PC-3 (cell line): ENCODE data around the gene ATP6V1G2. TPM values are rescaled to one million over a fixed set of nuclear protein-coding genes. Genes with fewer than 3 reads are reported as not detected.

ENCODE experiments used
- ATAC-seq: fragments of 200-7000 bp; cut with Tn5 transposase; 2 replicates; pipeline ENCODE4 v1.9.1; 2020; ENCODE audit warnings: mild to moderate bottlenecking, moderate library complexity
- BruUV-seq: library from RNA; stranded (reverse); fragments of 400-500 nt; replicated peaks from 2 replicates; lab custom pipeline; 2021; lab: Mats Ljungman, UMichigan
- CTCF ChIA-PET: fragments of 300-600 bp; sonication (Branson Sonifier 250); formaldehyde crosslinking; loops from one replicate; lab custom pipeline; 2022; ENCODE audit warnings: antibody characterized with exemption; lab: Charles Lee
- POLR2A ChIA-PET: fragments of 300-600 bp; sonication (Branson Sonifier 250); formaldehyde crosslinking; loops from one replicate; lab custom pipeline; 2022; ENCODE audit warnings: antibody characterized with exemption; ENCODE audit not compliant: unreplicated experiment; lab: Charles Lee
- DNase-seq: peaks from one replicate; pipeline ENCODE4 v3.0.0-alpha.2; 2015
- H2AFZ ChIP-seq: fragments of 300-600 bp; sonication (generic); 2 replicates; pipeline ENCODE4 v1.6.0; 2016; ENCODE audit warnings: antibody characterized with exemption, low read length
- H3F3A ChIP-seq: fragments of 300-600 bp; sonication (generic); one replicate; pipeline ENCODE4 v1.6.0; 2017; ENCODE audit warnings: antibody characterized with exemption, low read length, control low read depth, mild to moderate bottlenecking; ENCODE audit not compliant: unreplicated experiment
- H3K27ac ChIP-seq: fragments of 300-600 bp; sonication (generic); 2 replicates; pipeline ENCODE4 v1.5.1; 2016; ENCODE audit warnings: mild to moderate bottlenecking, low read length
- H3K27me3 ChIP-seq: fragments of 300-600 bp; sonication (generic); 2 replicates; pipeline ENCODE4 v1.6.1; 2016; ENCODE audit warnings: low read length, mixed read lengths
- H3K36me3 ChIP-seq: fragments of 300-600 bp; sonication (generic); 2 replicates; pipeline ENCODE4 v1.6.1; 2016; ENCODE audit warnings: low read depth, mixed run types, low read length, mixed read lengths
- H3K4me1 ChIP-seq: fragments of 300-600 bp; sonication (generic); 2 replicates; pipeline ENCODE4 v1.5.1; 2016; ENCODE audit warnings: low read length; ENCODE audit not compliant: insufficient read depth
- H3K4me2 ChIP-seq: fragments of 300-600 bp; sonication (generic); 2 replicates; pipeline ENCODE4 v1.6.0; 2016; ENCODE audit warnings: low read length
- H3K4me3 ChIP-seq: fragments of 300-600 bp; sonication (generic); 2 replicates; pipeline ENCODE4 v1.5.1; 2016; ENCODE audit warnings: mild to moderate bottlenecking, low read length, mixed read lengths
- H3K79me2 ChIP-seq: fragments of 300-600 bp; sonication (generic); 2 replicates; pipeline ENCODE4 v1.6.1; 2017; ENCODE audit warnings: low read length, mixed read lengths
- H3K9ac ChIP-seq: fragments of 300-600 bp; sonication (generic); 2 replicates; pipeline ENCODE4 v1.6.0; 2016; ENCODE audit warnings: mild to moderate bottlenecking, low read length
- H3K9me2 ChIP-seq: fragments of 300-600 bp; sonication (generic); replicated peaks from 2 replicates; pipeline ENCODE4 v1.6.1; 2016; ENCODE audit warnings: mixed run types, low read length, mixed read lengths
- H3K9me3 ChIP-seq: fragments of 300-600 bp; sonication (generic); 2 replicates; pipeline ENCODE4 v1.6.1; 2016; ENCODE audit warnings: low read length, mixed read lengths
- H4K20me1 ChIP-seq: fragments of 300-600 bp; sonication (generic); 2 replicates; pipeline ENCODE4 v1.6.1; 2016; ENCODE audit warnings: low read length, mixed read lengths
- EZH2 ChIP-seq: fragments of 300-600 bp; sonication (generic); IDR thresholded peaks from one replicate; pipeline ENCODE4 v1.6.1; 2017; ENCODE audit warnings: antibody characterized with exemption, mild to moderate bottlenecking, low read length; ENCODE audit not compliant: unreplicated experiment
- EZH2phosphoT487 ChIP-seq: fragments of 300-600 bp; sonication (generic); IDR thresholded peaks from 2 replicates; pipeline ENCODE4 v1.6.1; 2018; ENCODE audit warnings: mild to moderate bottlenecking, antibody characterized with exemption, low read length, borderline replicate concordance
- intact Hi-C: fragments of 100-400 bp; cut with micrococcal nuclease; formaldehyde crosslinking; loops from 2 replicates; pipeline ENCODE4 v1.9.0; 2023
- total RNA-seq: library from RNA; depleted of rRNA; stranded (reverse); fragments of >200 nt; gene quantifications from 2 replicates; pipeline ENCODE4 v1.2.3, GENCODE V29; 2014
- TF ChIP-seq, protein P1 (sequence below): fragments of 300-600 bp; sonication (generic); conservative IDR thresholded peaks from 2 replicates; pipeline ENCODE4 v1.5.1; 2017; ENCODE audit warnings: antibody characterized with exemption, low read depth, mild to moderate bottlenecking, low read length

Gene ATP6V1G2
- total RNA-seq, 1 experiment from 2014 or later, result 1.2 TPM

DNA sequence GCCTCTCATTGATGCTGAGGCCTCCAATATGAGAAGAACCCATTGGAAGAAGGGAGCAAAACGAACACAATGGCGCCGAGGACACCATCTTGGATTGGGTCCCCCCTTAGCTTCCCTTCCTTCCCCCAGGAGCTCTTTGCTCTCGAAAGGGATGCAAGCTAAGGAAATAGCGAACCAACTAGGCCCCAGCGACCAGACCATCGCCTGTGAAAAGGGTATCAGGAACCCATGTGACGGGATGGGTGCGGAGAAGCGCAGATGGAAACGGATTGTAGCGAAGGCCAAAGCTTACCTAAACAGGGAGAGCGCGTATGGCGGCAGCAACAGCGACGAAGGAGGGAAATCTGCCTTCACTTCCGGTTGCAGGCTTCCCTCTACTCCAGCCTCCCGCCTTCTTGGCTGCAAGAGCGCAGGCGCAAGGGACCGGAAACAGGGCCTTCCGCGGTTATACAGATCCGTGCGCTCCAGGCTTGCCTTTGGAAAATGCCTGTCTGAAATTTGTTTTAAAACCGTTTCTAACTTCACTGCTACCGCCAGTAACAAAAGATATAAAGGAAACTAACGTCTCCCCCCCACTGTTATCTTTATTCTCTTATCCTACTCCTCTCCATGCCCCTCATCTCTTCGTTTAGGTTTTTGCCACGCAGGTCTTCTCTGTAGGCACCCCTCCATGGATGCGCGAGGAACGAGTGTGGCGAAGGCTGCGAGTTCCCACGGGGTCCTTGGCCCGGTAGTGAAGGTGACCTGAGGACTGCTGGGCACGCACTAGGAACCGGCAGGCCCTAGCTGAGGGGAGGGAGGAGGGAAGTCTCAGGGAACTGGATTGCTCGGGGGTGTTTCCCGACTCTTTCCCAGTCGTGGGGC lies 4.5 kb downstream of the ATP6V1G2 start, which contains the start of gene DDX39B:
Gene DDX39B, minus strand, starts transcription at position 346 of the 864 bp plus-strand sequence. CDS start 1,471 bp downstream, outside the sequence.
- intact Hi-C loops, result loop anchor here (1.0 kb wide), 2 partner anchors 44 to 48 kb away; partner anchors contain the start of gene MICB
- no peak for TF ChIP-seq EZH2phosphoT487
- no peak for TF ChIP-seq EZH2
- TF ChIP-seq, protein P1, sequence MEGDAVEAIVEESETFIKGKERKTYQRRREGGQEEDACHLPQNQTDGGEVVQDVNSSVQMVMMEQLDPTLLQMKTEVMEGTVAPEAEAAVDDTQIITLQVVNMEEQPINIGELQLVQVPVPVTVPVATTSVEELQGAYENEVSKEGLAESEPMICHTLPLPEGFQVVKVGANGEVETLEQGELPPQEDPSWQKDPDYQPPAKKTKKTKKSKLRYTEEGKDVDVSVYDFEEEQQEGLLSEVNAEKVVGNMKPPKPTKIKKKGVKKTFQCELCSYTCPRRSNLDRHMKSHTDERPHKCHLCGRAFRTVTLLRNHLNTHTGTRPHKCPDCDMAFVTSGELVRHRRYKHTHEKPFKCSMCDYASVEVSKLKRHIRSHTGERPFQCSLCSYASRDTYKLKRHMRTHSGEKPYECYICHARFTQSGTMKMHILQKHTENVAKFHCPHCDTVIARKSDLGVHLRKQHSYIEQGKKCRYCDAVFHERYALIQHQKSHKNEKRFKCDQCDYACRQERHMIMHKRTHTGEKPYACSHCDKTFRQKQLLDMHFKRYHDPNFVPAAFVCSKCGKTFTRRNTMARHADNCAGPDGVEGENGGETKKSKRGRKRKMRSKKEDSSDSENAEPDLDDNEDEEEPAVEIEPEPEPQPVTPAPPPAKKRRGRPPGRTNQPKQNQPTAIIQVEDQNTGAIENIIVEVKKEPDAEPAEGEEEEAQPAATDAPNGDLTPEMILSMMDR, result no peak
- H3K79me2 ChIP-seq, result peaks cover 59% of the 10 kb centered on the region
- peak within 1 kb of the TSS; percentile 82 for H2AFZ ChIP-seq
- peaks cover 35% of the 10 kb centered on the region for H3K36me3 ChIP-seq
- peak within 1 kb of the TSS; percentile 99 for H3K9ac ChIP-seq
- peak within 1 kb of the TSS; percentile 92 for H3K4me3 ChIP-seq
- peaks cover 38% of the 10 kb centered on the region for H4K20me1 ChIP-seq
- CTCF ChIA-PET, result interaction anchor here (1.0 kb wide), 1 partner anchor 48 kb away, joined by 6 read pairs; no protein-coding TSS in a partner anchor
- ATAC-seq (peak; percentile 77), DNase-seq (peak; percentile 97)
- no peaks in the 10 kb centered on the region for H3K9me3 ChIP-seq
- BruUV-seq, result TSS peak; percentile 67
- no peaks in the 10 kb centered on the region for H3K9me2 ChIP-seq
- H3K4me2 ChIP-seq, result peak within 1 kb of the TSS; percentile 92
- no peaks in the 10 kb centered on the region for H3K27me3 ChIP-seq
- H3K27ac ChIP-seq, result peak within 1 kb of the TSS; percentile 90
- no peaks in the 10 kb centered on the region for H3F3A ChIP-seq
- POLR2A ChIA-PET, result interaction anchor here (0.5 to 1.4 kb wide), 8 partner anchors 45 to 1777 kb away, joined by 3 to 7 read pairs (median 4); partner anchors contain the start of genes HSPA1B and PBX2
- peaks cover 26% of the 10 kb centered on the region for H3K4me1 ChIP-seq

DNA sequence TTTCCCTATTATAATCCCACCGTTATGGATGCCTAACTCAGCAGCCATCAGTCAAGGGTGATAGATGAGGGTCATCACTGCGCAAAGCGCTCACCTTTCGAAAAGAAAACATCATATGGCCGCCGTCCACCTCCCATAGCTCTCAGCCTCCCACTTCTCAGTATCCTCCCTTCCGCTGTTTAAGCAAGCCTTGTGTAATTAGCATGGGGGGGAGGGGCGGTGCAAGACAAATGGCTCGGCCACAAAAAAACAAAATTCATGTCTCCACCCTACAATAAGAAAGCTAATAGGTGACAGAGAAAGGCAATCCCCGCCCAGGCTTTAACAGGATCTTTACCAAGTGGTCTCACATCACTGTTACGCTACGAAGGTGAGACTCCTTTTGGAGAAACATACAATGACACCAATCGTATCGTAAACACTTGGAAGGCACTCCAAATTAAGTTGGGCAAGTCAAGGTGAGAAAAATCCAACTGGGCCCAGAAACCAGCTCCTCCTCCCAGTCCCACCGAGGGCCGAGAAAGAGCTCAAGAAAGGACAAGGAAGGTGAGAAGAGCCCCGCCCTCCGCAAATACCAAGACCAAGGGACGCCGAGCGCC lies 5.2 kb downstream of the ATP6V1G2 start:
- Histone ChIP-seq H3F3A (no peaks in the 10 kb centered on the region), H3K4me1 (peaks cover 26% of the 10 kb centered on the region), H3K9me2 (no peaks in the 10 kb centered on the region), H3K4me3 (peak overlapping the region; percentile 92), H3K4me2 (peak overlapping the region; percentile 92), H3K9me3 (no peaks in the 10 kb centered on the region), H3K27ac (peak overlapping the region; percentile 90), H3K9ac (peak overlapping the region; percentile 99), H3K79me2 (peaks cover 66% of the 10 kb centered on the region), H4K20me1 (peaks cover 45% of the 10 kb centered on the region), H2AFZ (peak overlapping the region; percentile 82; the same call in 1 of the 2 replicates), H3K27me3 (no peaks in the 10 kb centered on the region), H3K36me3 (peaks cover 41% of the 10 kb centered on the region)
- no TSS peak for BruUV-seq
- TF ChIP-seq, protein P1, result no peak
- TF ChIP-seq EZH2phosphoT487 (no peak), EZH2 (no peak)
- DNase-seq (peak; percentile 37), ATAC-seq (0 out of 2 replicates have a peak, but pooled peaks have one; percentile 5)
- ChIA-PET CTCF (interaction anchor here (1.0 kb wide), 1 partner anchor 47 kb away, joined by 6 read pairs; no protein-coding TSS in a partner anchor), POLR2A (interaction anchor here (0.5 to 1.4 kb wide), 7 partner anchors 14 to 1777 kb away, joined by 3 to 7 read pairs (median 4); no protein-coding TSS in a partner anchor)
- intact Hi-C loops, result no loop called here
